ENCODE results near the gene ANKRD49. TPM values are rescaled to one million over a fixed set of nuclear protein-coding genes. Genes with fewer than 3 reads are reported as not detected.

ANKRD49 gene
- total RNA-seq, 1 donor: 13.0 TPM

DNA sequence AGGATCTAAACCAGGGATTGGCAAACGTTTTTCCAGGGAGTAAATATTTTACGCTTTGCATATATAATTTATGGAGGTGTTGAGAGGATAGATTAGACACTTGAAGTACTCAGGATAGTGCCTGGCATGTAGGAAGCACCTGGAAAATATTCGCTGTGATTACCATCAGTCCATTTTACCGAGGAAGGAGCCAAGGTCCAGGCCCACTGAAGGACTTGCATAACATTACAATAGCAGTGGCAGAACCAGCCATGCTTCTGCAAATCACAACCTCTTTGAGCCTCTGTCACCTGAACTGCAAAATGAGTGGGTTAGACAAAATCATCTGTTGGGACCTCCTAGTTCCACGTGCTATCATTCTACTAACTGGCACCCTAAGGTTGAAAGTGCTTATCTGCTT is 55.4 kb downstream of the ANKRD49 start:
- Histone ChIP-seq H3K4me2 (ENCODE audit: insufficient read depth, low read length) (no peak overlapping the region), H3K4me1 (ENCODE audit: insufficient read depth, low read length) (peaks cover 24% of the 10 kb centered on the region), H3K27me3 (ENCODE audit: insufficient read depth, low read length) (no peaks in the 10 kb centered on the region), H3K36me3 (ENCODE audit: insufficient read depth, low read length) (no peaks in the 10 kb centered on the region), H3K4me3 (ENCODE audit: insufficient read depth, low read length) (no peak overlapping the region), H3K79me2 (ENCODE audit: insufficient read depth, low read length) (peaks cover 52% of the 10 kb centered on the region), H2AFZ (ENCODE audit: low read length) (no peak overlapping the region), H3K27ac (ENCODE audit: low read depth, low read length) (no peak overlapping the region), H4K20me1 (ENCODE audit: insufficient read depth, low read length) (peaks cover 38% of the 10 kb centered on the region), H3K9me3 (ENCODE audit: low read depth, low read length) (no peaks in the 10 kb centered on the region)
- no peak for DNase-seq (ENCODE audit: insufficient read length, low spot score, missing footprints)
- TF ChIP-seq, protein P1, sequence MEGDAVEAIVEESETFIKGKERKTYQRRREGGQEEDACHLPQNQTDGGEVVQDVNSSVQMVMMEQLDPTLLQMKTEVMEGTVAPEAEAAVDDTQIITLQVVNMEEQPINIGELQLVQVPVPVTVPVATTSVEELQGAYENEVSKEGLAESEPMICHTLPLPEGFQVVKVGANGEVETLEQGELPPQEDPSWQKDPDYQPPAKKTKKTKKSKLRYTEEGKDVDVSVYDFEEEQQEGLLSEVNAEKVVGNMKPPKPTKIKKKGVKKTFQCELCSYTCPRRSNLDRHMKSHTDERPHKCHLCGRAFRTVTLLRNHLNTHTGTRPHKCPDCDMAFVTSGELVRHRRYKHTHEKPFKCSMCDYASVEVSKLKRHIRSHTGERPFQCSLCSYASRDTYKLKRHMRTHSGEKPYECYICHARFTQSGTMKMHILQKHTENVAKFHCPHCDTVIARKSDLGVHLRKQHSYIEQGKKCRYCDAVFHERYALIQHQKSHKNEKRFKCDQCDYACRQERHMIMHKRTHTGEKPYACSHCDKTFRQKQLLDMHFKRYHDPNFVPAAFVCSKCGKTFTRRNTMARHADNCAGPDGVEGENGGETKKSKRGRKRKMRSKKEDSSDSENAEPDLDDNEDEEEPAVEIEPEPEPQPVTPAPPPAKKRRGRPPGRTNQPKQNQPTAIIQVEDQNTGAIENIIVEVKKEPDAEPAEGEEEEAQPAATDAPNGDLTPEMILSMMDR (IDR thresholded peaks at IDR 0.05; ENCODE audit: extremely low read depth, low read depth, low read length): no peak

Small RNAs within 50 kb of the gene (small RNA-seq; reads per million reads assigned to genes)
- gene MIR548L: 5.2 reads per million, percentile 87 among the genes with 10 or more reads in this experiment

Other genes with a start within 250 kb of the ANKRD49 start
- not detected in 2 replicates for gene IZUMO1R, start 189.4 kb upstream of the ANKRD49 start, total RNA-seq
- gene GPR83, start 92.6 kb upstream of the ANKRD49 start, total RNA-seq: not detected in 2 replicates
- 10.1 and 15.0 TPM in 2 replicates for gene MRE11, start 140 bp upstream of the ANKRD49 start, total RNA-seq
- not detected in 2 replicates for gene C11orf97, start 18.5 kb downstream of the ANKRD49 start, total RNA-seq
- gene FUT4, start 49.9 kb downstream of the ANKRD49 start, total RNA-seq: 5.6 and 7.2 TPM in 2 replicates
- gene PIWIL4, start 73.4 kb downstream of the ANKRD49 start, total RNA-seq: 1.8 and 2.1 TPM in 2 replicates